RWPE1 (cell line): ENCODE results near the gene LRMDA.

Source experiments
- CTCF ChIA-PET: fragments of 350-600 bp; sonication (Branson Sonifier 250); formaldehyde crosslinking; extraction: SDS; loops from one replicate; lab custom pipeline; 2021; lab: Yijun Ruan, JAX
- POLR2A ChIA-PET: fragments of 400-600 bp; formaldehyde crosslinking; extraction: SDS; loops from one replicate; lab custom pipeline; 2020; ENCODE audit warnings: antibody characterized with exemption; ENCODE audit not compliant: low non-redundant PET; lab: Yijun Ruan, JAX
- DNase-seq: peaks from one replicate; pipeline ENCODE4 v3.0.0; 2012; ENCODE audit warnings: low spot score
- H3K27ac ChIP-seq: fragments of 450-650 bp; 2 replicates; pipeline ENCODE4 v1.5.1; 2017
- TF ChIP-seq, protein P1 (sequence below): fragments of 450-650 bp; conservative IDR thresholded peaks from 2 replicates; pipeline ENCODE4 v1.5.1; 2017; ENCODE audit warnings: low read depth, mild to moderate bottlenecking

The LRMDA gene

DNA sequence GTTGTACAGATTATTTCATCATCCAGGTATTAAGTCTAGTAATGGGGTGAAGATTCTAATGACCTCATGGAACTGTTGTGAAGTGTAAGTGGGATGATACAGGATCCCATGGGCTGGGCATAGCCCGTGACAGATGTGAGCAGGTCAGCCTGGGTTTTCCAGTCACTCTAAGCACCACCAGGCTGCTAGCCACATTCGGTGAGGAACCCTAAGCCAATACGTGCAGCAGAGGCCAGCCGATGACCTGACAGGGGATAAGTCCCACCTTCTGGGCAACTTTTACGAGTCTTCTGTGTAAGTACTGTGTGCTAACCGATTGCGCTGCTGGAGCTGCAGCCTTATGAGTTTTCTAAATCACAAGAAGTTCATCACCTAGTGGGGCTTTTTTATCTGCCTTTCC is 37.2 kb upstream of the LRMDA start:
- POLR2A ChIA-PET, result no interaction called here
- TF ChIP-seq, protein P1, sequence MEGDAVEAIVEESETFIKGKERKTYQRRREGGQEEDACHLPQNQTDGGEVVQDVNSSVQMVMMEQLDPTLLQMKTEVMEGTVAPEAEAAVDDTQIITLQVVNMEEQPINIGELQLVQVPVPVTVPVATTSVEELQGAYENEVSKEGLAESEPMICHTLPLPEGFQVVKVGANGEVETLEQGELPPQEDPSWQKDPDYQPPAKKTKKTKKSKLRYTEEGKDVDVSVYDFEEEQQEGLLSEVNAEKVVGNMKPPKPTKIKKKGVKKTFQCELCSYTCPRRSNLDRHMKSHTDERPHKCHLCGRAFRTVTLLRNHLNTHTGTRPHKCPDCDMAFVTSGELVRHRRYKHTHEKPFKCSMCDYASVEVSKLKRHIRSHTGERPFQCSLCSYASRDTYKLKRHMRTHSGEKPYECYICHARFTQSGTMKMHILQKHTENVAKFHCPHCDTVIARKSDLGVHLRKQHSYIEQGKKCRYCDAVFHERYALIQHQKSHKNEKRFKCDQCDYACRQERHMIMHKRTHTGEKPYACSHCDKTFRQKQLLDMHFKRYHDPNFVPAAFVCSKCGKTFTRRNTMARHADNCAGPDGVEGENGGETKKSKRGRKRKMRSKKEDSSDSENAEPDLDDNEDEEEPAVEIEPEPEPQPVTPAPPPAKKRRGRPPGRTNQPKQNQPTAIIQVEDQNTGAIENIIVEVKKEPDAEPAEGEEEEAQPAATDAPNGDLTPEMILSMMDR, result no peak
- DNase-seq, result no peak
- CTCF ChIA-PET, result interaction anchor here (0.7 kb wide), 1 partner anchor 13 kb away, joined by 3 read pairs; no protein-coding TSS in a partner anchor
- H3K27ac ChIP-seq, result peak overlapping the region; percentile 84

DNA sequence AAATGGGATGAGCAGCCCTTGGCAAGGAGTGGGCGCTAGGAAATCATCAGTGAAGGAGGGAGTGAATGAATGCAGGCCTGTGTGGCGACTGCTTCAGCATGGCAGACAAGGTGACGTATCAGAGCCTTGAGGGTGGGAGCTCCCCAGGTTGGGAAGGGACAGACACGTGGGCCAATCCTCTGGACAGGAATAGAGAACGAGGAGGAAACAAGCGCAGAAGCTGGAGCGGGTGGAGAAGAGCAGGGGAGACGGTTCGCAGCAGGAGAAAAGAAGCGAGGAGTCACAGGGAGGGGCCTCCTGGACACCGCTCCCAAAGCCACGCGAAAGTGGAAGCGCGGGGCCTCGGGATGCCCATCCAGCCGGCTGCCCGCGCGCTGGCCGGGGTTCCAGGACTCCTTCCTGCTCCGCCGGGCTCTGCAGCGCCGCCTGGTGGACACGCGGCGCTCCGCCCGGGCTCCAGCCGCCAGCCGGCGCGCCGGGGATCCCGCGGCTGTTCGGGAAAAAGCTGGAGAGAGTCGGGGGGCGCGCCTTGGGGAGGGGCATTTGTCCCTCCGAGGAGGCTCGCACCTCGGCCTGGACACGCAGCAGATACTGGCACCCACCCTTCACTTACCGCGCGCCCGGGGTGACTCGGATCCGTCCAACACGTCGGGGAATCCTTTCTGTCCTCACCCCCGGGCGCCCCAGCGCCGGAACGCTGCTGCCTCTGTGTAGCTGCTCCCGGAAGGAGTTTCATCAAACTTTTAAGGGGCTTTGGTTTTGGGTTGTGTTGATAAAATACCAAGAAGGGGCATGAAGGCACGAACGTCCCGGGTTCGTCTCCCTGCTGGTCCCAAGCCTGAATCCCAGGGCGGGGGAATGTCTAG is 36.1 kb upstream of the LRMDA start:
- ChIA-PET POLR2A (interaction anchor here (1.3 to 1.5 kb wide), 2 partner anchors 100 to 160 kb away, joined by 5 to 6 read pairs; partner anchors contain the start of gene COMTD1), CTCF (interaction anchor here (0.6 to 2.2 kb wide), 26 partner anchors 9 to 745 kb away, joined by 3 to 12 read pairs (median 4); partner anchors contain the start of gene COMTD1)
- DNase-seq, result no peak
- TF ChIP-seq, protein P1, result peak; percentile 84
- H3K27ac ChIP-seq, result peak overlapping the region; percentile 84

DNA sequence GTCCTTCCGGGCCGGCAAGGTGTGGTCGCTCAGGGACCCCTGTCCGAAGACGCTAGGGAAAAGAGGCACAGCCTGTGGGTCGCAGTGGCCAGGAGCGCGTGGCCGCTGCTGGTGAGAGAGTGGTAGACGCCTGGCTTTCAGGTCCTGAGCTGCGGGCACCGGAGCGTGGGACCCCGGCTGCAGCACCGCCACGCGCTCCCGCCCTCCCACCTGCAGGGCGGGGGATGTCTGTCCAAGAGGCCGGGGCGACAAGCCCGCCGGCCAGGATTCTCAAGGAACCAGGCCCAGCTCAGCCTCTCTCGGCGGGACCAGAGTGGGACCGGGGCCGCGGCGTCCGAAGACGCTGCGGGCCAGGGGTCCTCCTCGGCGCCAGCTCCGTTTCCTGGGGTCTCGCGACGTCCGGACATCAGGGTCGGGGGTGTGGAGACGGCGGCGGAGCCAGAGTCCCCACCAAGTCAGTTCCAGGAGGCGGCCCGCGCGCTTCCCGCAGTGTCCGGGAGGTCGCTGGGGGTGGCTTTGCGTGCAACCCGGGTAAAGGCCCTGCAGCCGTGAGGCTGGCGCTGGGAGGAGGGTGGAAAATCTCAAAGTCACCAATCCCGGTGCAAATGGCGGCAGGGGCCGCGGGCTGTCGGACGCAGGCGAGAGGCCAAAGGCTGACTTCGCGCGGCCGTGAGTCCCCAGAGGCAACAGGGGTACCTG is 35.3 kb upstream of the LRMDA start:
- CTCF ChIA-PET, result interaction anchor here (0.6 to 2.2 kb wide), 27 partner anchors 10 to 691 kb away, joined by 3 to 12 read pairs (median 4); no protein-coding TSS in a partner anchor
- DNase-seq, result no peak
- peak overlapping the region; percentile 84 for H3K27ac ChIP-seq
- TF ChIP-seq, protein P1, result no peak
- POLR2A ChIA-PET, result interaction anchor here (1.3 to 1.5 kb wide), 2 partner anchors 101 to 161 kb away, joined by 5 to 6 read pairs; partner anchors contain the start of gene COMTD1

DNA sequence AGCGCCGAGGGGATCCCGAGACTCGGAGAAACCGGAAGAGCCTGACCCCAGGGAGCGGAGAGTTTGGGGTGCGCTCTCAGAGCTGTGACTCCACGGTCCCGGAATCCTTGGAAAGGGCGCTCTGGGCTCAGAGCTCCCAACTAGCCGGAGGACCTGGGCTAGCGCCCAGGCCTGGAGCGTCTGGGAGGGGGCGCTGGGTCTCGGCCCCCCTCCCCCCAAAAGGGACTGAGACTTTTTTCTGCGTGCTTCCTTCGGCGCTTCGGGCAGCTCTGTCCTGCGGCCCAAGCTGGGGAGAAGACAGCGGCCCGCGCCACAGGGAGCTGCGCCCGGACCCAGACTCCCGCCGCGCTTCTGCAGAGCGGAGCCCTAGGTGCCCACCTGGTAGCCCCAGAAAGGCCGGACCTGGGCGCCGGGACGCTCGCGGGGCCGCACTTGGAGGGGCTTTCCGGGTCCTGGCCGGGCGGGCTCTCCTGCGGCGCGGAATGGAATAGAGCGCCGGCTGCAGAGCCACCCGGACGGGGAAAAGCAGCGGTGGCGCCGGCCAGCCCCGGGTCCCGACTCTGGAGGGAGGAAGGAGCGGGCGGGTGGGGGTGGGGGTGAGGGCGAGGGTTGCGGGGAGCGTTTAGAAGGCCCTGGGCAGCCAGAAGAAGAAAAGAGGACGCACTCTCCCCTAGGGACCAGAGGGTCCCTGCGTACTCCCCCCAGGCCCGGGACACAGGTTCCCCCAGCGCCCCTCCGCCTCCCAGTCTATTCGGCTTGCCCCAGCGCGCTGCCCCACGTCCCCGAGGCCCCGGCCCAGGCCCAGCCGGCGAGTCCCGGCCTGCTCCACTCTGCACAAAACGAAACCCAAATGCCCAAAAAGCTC is 34.6 kb upstream of the LRMDA start:
- H3K27ac ChIP-seq, result peak overlapping the region; percentile 84
- ChIA-PET CTCF (interaction anchor here (0.6 to 2.2 kb wide), 10 partner anchors 37 to 992 kb away, joined by 3 to 12 read pairs (median 4); no protein-coding TSS in a partner anchor), POLR2A (interaction anchor here (0.5 to 1.5 kb wide), 3 partner anchors 102 to 162 kb away, joined by 4 to 6 read pairs (median 5); partner anchors contain the start of gene COMTD1)
- TF ChIP-seq, protein P1, result no peak
- peak; percentile 67 for DNase-seq

DNA sequence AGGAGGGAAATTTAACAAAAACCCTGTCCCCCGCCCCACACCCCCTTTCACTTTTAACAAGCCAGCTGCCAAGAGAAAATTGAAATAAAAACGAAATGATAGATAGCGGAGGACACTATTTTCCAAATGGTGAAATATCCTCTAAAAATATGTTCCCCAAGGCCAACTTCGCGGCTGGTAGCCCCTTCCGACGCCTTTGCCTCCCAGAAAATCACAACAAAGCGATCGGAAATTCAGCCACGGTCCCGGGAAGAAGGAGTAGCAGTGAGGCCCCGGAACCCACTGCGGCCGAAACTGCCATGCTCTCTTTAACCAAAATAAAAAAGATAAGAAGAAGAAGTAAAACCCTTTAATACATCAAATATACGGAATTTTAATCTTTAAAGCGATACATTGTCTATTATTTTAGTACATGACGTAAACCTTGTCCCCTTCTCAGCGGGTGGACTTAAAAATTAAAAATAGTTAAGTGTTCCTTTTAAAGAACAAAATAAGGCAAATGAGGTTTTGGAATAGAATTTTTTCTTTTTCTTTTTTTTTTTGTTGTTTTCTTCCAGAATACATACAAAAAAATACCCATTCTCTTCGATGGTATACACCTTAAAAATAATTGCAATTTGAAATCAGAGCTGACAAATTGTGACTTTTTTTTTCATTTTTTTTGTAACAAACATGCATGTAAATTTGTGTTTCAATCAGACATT is 33.8 kb upstream of the LRMDA start:
- POLR2A ChIA-PET, result no interaction called here

More for the DNA sequence above, 33.8 kb upstream of the LRMDA start:
- peak overlapping the region; percentile 84 for H3K27ac ChIP-seq
- CTCF ChIA-PET, result interaction anchor here (0.7 to 1.0 kb wide), 4 partner anchors 103 to 1854 kb away, joined by 3 to 5 read pairs (median 4); no protein-coding TSS in a partner anchor
- no peak for DNase-seq
- TF ChIP-seq, protein P1, result no peak
